HuH-7 (cell line): Measurements from ENCODE around the gene RIC1.
A peak's percentile ranks its signal among the peaks of the same experiment; 100 is the strongest.
"Not testable (repeated sequence)": the region's sequence is repeated elsewhere in the genome, so short reads cannot be mapped to it uniquely, and the experiment has no call there.

Source experiments
- DNase-seq: peaks from one replicate; pipeline ENCODE4 v3.0.0; 2011; ENCODE audit warnings: low spot score

RIC1 gene

DNA sequence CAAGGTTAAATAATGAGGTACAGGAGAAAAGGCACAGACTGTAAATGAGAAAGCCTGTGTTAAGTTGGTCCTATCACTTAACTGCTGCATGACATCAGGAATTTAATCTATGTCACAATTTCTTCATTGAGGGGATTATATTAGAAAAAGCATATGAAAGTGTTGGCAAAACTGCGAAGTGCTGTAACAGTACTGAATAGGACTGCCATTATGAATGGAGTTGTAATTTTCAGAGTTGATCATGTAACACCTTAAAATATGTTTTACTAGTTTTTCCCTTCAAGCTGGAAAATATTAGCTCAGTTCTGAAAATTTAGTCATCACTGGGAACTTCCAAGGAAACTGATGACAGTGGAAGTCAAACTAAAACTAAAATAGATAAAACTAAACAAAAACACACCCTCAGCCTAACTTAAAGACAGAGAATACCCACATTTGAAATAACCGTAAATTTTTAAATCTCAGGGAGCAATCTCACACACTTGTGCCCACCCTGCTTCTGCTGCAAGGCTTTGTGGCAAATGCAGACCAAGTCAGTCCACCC lies 158.9 kb downstream of the RIC1 start:
- no peak for DNase-seq

DNA sequence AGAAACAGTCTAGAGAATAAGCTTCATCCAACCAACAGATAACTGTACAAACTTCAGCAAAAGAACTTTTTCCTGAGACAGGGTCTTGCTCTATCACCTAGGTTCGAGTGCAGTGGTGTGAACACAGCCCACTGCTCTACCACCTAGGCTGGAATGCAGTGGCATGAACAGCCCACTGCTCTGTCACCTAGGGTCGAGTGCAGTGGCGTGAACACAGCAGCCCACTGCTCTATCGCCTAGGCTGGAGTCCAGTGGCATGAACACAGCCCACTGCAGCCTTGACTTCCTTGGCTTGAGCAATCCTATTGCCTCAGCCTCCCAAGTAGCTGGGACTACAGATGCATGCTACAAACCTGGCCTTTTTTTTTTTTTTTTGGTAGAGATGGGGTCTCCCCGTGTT lies 160.6 kb downstream of the RIC1 start:
- no peak for DNase-seq

DNA sequence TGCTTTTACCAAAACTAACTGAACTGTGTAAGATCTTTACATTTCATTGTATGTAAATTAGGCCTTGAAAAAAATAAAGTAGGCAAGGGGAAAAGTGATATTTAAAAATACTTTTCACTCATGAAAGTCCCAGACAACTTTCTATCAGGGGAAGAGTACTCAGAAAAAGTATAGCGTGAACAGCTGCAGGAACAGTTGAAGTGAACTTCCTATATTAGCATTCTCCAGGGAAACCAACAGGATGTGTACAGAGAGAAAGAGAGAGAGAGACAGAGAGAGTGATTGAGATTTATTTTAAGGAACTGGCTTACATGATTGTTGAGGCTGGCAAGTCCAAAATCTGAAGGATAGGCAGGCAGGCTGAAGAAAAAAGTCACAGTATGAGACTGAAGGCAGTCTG lies 162.0 kb downstream of the RIC1 start:
- no peak for DNase-seq

DNA sequence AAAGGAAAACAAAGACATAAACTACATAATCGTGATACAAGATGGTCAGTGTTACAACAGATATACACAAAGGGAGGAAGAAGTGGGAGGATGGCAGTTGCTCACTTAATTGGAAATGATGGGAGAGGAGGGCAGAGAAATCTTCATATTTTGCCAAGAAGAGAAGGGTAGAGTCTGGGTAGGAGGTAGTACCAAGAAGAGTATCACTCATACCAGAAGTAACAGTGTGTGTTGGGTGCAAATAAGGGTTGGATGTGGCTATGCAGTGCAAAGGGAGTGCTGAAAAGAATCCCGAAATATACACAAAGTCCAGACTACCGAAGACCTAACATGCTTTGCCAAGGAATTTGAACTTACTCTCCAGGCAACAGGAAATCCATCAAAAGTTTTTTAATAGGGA lies 163.0 kb downstream of the RIC1 start:
- no peak for DNase-seq

DNA sequence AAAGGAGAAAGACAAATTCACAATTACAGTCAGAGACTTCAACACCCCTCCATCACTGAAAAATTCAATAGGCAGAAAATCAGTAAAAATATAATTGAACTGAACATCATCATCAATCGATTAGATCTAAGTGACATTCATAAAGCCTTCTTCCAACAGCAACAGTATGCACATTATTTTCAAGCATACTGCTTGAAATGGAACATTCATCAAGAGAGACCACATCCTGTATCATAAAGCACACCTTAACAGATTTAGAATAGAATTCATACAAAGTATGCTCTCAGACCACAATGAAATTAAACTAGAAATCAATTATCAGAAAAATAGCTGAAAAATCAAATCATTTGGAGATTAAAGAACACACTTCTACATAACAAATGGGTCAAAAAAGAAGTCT lies 164.9 kb downstream of the RIC1 start:
- DNase-seq, result no peak

DNA sequence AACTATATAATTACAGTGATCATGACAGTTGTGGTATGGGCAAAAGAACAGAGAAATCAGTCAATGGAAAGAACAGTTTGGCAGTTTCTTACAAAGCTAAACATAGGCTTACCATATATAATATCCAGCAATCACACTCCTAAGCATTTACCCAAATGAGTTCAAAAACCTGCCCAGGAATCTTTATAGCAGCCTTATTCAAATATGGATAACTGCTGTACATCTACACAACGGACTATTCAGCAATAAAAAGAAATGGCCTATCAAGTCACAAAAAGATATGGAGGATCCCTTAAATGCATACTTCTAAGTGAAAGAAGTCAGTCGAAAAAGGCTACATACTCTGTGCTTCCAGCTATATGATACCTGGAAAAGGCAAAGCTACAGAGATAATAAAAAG lies 167.4 kb downstream of the RIC1 start:
- no peak for DNase-seq

DNA sequence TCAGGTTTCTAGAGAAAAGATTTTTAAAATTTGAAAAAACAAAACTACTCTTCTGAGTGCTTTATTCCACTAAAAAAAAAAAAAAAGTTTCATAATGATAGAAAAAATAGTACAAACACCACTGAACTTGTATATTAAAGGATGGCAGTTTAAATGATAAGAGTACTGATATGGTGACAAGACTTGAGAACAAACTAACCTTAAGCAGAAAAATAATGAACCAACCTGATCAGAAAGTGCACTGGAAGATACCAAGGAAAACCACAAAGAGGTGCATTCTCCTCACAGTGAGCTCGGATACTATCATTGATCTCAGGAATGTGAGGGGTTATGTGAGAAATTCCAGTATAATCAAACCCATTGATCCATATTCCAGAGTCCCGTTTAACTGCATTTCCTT lies 169.7 kb downstream of the RIC1 start:
- no peak for DNase-seq

DNA sequence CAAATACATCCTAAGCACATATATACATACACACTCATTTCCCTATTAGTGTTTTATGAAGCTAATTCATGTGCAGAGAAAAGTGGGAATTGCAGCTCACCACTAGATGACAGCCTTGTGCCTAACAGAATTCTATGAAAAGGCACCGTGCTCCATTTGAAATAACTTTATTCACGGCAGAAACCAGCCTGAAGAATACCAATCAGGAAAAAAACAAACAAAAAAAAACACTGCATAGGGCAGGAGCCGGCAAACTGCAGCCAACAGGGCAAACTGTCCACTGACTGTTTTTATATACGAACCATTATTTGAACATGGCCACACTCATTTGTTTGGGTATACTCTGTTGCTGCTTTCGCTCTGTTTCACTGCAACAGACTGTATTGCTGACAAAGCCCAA lies 170.4 kb downstream of the RIC1 start:
- peak; percentile 9 for DNase-seq

DNA sequence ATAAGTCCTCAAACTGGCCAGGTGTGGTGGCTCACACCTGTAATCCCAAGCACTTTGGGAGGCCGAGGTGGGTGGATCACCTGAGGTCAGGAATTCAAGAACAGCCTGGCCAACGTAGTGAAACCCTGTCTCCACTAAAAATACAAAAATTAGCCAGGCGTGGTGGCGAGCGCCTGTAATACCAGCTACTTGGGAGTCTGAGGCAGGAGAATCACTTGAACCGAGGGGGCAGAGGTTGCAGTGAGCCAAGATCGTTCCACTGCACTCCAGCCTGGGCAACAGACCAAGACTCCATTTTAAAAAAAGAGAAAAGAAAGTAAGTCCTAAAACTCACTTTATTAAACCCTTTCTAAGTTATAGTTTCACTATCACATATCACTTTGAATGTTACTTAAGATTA lies 171.5 kb downstream of the RIC1 start:
- not testable (repeated sequence) for DNase-seq

DNA sequence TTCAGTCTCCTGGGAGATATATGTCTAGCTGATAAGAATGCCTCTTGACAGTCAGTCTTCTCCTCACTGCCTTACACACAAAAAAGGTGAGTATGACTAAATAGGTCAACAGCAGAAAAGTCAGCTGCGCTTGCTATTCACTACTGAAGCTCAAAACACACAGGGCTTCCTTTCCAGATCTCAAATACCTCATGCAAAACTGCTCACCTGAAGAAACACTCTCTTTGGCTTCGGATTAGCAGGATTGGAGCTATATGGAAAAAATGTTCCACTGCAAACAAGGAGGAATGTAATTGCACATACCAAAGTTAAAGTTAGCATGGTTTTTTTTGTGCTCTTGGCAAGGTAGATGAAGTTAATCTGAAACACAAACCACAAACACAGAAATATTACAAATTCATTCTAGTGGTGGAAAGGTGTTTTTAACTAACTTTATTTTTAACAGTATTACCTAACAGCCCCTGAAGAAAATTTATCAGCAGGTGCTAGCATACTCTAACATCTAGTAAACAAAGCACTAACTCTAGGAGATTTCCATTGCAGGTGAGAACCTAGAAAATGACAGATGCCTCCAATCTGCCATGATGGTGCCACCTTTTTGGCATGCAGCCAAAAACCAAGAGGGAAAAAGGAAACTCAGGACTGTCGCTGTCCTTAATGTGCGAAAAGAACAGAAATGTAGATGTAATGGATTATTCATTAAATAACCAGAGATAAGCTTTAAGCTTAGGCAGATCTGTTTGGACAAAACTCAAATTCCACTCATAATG lies 172.2 kb downstream of the RIC1 start:
- no peak for DNase-seq

DNA sequence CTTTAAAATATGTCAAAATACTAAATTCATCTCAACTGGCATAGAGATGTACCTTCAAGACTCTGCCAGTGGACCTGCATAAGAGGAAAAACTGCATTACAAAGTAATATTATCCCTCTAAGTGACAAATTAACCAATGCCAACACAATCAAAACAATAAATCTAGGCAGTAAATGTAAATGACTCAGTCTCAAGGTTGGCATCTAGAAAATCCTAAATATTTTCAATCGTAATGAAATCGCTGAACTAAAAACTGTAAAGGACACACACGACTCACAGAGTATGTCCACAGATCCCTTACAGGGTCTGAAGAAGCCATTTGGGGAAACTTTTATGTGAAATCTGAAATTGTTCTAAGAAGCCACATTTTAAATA lies 172.8 kb downstream of the RIC1 start:
- no peak for DNase-seq

DNA sequence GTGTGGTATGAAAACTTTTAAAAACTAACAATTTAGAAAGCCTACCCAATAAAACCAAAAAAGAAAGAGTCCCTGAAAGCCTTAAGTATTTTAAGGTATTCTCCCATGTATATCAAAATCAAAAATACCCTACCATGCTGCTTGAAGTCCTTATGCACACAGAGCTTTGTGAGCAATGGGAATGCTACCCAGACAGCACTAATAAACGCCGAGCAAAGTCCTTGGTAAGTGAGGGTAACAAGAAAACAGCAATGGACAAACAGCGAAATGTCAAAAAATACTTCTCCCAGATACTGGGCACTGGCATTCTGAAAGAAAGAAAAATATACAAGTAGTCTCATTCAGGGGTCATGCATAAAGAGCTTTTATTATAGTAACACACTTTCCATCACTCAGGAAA lies 176.6 kb downstream of the RIC1 start:
- DNase-seq, result no peak

DNA sequence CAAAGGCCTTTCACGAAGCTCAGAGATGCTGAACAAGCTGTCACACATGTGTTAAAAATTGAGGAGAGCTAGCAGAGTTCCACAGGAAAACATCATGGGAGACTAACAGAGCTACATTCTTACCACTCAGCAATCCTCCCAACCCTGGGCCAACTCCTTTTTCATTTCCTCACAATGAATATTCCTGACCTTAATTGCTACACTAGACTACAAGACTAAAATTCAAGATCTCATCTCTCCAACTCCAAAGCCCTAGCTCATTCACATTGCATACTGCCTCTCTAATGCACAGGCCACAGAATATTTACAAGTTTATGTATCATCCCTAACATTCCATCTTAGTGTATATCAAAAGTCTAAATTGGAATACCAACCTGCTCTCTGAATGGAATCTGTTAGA lies 182.8 kb downstream of the RIC1 start:
- DNase-seq, result no peak

DNA sequence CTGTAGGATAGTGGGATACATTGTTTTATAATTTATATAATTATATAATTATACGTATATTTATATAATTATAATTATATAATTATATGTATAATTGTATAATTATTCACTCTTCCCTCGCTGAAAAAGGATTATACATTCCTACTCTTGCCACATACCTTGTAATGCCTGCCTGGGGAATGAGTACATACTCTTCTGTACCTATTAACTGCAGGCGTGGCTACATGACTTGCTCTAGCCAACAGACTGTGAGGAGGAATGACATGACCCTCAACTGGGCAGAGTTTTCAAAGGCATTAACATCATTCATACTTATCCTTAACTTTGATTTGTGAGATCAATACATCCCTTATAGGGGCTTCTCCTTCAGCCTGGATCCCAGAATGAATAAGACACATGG lies 184.9 kb downstream of the RIC1 start:
- no peak for DNase-seq

DNA sequence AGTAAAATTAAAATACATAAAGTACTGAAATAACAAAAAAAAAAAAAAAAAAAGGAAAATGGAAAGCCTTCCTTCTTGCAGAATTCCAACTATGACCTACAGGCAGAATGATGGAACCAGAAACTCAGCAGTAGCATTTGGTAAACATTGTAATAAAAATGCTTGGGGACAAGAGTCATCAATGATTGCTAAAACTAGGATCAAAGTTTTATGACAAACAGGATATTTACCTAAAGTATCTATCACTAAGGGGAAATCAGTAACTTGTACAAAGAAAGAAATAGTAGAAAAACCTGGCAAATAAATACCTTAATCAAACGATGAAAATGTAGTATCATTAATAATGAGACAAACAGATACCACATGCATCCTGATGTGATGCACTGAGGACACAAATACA lies 186.6 kb downstream of the RIC1 start:
- DNase-seq, result no peak

DNA sequence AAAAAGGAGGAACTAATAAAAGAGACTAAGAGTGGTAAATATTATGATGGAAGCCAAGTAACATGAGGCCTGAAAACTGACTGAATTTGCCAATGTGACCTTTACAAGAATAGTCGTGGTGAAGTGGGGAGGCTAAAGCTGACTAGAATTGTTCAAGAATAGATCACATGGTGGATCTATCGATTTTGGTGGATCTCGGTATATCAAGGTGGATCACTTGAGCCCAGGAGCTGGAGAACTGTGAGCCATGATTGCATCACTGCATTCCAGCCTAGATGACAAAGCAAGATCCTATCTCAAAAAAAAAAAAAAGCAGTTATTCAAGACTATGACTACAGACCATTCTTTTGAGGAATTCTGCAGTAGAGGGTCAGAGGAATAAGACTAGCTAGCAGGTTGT lies 189.0 kb downstream of the RIC1 start:
- no peak for DNase-seq

DNA sequence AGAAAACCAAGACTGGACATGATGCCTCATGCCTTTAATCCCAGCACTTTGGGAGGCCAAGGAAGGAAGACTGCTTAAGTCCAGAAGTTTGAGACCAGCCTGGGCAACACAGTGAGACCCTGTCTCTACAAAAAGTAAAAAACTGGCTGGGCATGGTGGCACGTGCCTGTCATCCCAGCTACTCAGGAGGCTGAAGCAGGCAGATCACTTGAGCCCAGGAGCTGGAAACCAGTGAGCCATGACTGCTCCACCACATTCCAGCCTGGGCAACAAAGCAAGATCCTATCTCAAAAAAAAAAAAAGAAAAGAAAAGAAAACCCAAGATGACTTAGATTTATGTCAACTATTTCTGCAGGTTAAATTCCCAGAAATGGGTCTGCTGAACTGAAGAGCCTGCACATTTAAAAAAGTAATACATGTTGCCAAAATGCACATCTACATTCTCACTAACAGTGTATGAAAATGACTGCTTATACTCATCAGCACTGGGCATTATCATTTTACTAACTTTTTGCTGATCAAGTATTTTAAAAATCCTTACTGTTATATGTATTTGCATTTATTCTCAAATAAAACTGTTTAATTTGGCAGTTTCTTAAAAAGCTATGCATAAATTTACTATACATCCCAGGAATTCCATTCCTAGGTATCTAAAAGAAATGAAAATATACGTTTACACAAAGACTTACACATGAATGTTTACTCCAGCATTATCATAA lies 189.7 kb downstream of the RIC1 start:
- no peak for DNase-seq

DNA sequence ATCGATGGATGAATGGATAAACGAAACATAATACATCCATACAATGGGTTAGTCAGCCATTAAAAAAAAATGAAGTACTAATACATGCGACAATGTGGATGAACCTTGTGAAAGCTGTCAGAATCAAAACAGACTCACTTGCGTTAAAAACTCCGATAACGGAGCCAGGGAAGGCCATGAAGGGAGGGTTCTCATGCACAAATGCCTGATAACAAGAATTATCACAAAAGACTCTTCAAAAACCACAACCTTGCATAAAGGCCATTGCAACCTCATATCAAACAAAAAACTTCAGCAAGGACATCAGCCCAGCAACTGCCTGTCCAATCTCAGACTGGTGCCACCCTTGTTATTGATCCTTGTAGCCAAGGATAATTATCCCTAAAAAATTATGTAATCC lies 190.3 kb downstream of the RIC1 start:
- no peak for DNase-seq

DNA sequence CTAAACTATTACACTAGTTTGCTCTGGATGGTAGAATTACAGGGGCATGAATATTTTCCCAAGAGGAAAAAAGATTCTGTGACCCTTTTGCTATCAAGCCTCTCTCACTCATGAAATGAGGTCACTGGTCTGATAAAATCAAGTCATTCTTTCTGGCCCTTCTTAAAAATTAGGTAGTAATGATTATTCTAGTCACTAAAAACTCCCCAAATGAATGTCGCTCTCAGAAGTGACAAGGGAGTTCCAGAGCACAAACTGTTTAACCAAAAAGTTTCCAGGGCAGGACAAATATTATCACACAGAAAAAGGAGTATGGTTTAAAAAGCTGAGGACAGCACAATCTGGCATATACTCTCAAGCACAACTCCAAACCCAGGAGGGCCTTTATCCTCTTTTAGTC lies 191.5 kb downstream of the RIC1 start:
- DNase-seq, result no peak

DNA sequence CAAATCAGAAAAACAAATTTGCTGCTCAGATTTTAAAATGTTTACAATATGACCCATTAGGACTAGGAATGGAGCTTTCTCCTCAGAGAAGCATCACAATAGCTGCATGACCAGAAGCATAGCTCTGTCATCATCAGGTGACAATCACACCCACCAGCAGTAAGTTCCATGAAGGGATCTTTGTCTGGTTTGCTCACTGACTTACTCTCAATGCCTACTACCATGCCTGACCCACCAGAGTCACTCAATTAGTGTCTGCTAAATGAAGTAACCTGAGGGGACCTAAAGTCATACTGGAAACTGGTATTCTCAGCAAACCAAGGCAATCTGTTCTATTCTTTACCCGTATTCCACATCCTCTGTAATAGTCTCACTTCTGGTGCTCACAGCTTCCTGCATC lies 196.3 kb downstream of the RIC1 start:
- DNase-seq, result no peak
